HepG2 (cell line): Measurements from ENCODE around the gene THOP1. TPM values are rescaled to one million over a fixed set of nuclear protein-coding genes. Genes with fewer than 3 reads are reported as not detected.
A peak's percentile ranks its signal among the peaks of the same experiment; 100 is the strongest.

ENCODE experiments used
- ERF ChIP-seq: IDR thresholded peaks from 2 replicates; pipeline ENCODE4 v1.6.1; 2018; ENCODE audit warnings: missing biosample characterization, missing genetic modification reagents
- HNRNPH1 ChIP-seq: fragments of 200-400 bp; formaldehyde crosslinking; optimal IDR thresholded peaks from 2 replicates; pipeline ENCODE3; 2017; ENCODE audit warnings: mild to moderate bottlenecking, low read depth, low read length
- HOXD1 ChIP-seq: sonication (generic); formaldehyde crosslinking; IDR thresholded peaks from 2 replicates; pipeline ENCODE4 v1.5.0; 2020; ENCODE audit warnings: missing genetic modification reagents
- MTF1 ChIP-seq: sonication (generic); formaldehyde crosslinking; IDR thresholded peaks from 2 replicates; pipeline ENCODE4 v1.5.0; 2020; ENCODE audit warnings: missing genetic modification reagents
- RBAK ChIP-seq: sonication (generic); formaldehyde crosslinking; IDR thresholded peaks from 2 replicates; pipeline ENCODE4 v1.5.1; 2020; ENCODE audit warnings: mild to moderate bottlenecking, missing genetic modification reagents
- REL ChIP-seq: sonication (generic); formaldehyde crosslinking; conservative IDR thresholded peaks from 2 replicates; pipeline ENCODE4 v1.8.0; 2022; ENCODE audit warnings: mild to moderate bottlenecking, missing genetic modification reagents, moderate library complexity
- RFX5 ChIP-seq: IDR thresholded peaks from 2 replicates; pipeline ENCODE4 v1.6.1; 2011; ENCODE audit warnings: low read depth, low read length, improper control_type of control experiment
- SOX5 ChIP-seq: IDR thresholded peaks from 2 replicates; pipeline ENCODE4 v1.6.1; 2016; ENCODE audit warnings: borderline replicate concordance
- ZIK1 ChIP-seq: sonication (generic); formaldehyde crosslinking; IDR thresholded peaks from 2 replicates; pipeline ENCODE4 v1.5.0; 2020; ENCODE audit warnings: mild to moderate bottlenecking, low read depth, missing genetic modification reagents, borderline replicate concordance
- ZNF136 ChIP-seq: sonication (generic); formaldehyde crosslinking; IDR thresholded peaks from 2 replicates; pipeline ENCODE4 v1.8.1; 2022; ENCODE audit warnings: low read depth, mild to moderate bottlenecking, moderate library complexity, missing genetic modification reagents
- ZNF253 ChIP-seq: sonication (generic); formaldehyde crosslinking; IDR thresholded peaks from 2 replicates; pipeline ENCODE4 v1.8.0; 2022; ENCODE audit warnings: mild to moderate bottlenecking, missing genetic modification reagents, borderline replicate concordance
- ZNF326 ChIP-seq: sonication (generic); formaldehyde crosslinking; IDR thresholded peaks from 2 replicates; pipeline ENCODE4 v1.4.0; 2020; ENCODE audit warnings: missing genetic modification reagents, borderline replicate concordance
- ZNF550 ChIP-seq: sonication (generic); formaldehyde crosslinking; IDR thresholded peaks from 2 replicates; pipeline ENCODE4 v1.4.0; 2020; ENCODE audit warnings: mild to moderate bottlenecking, missing genetic modification reagents, borderline replicate concordance
- ZNF570 ChIP-seq: sonication (generic); formaldehyde crosslinking; IDR thresholded peaks from 2 replicates; pipeline ENCODE4 v1.4.0; 2020; ENCODE audit warnings: mild to moderate bottlenecking, missing genetic modification reagents, borderline replicate concordance
- ZSCAN9 ChIP-seq: IDR thresholded peaks from 2 replicates; pipeline ENCODE4 v1.6.1; 2016; ENCODE audit warnings: borderline replicate concordance
- polyA plus RNA-seq, 8 experiments: library from polyadenylated mRNA; depleted of rRNA in 3 of 8; stranded (reverse) in 7 of 8; unstranded in 1 of 8; fragments of >200 nt; fragmentation: Illumina TruSeq in 4 of 8; extraction: Trizol in 4 of 8; gene quantifications; 2 replicates each; pipeline versions ENCODE4 v1.2.1 to v1.2.3, GENCODE V29; 2011 to 2016; ENCODE audit warnings: low read depth in 4 of 8, missing spikeins in 1 of 8, mixed read lengths in 1 of 8; ENCODE audit not compliant: insufficient read depth in 1 of 8
- total RNA-seq, 5 experiments: library from RNA; depleted of rRNA; stranded (reverse); fragments of >200 nt; fragmentation: Illumina TruSeq; extraction: Trizol; gene quantifications; 2 replicates each; pipeline ENCODE4 v1.2.3, GENCODE V29; 2016; ENCODE audit warnings: low read depth in 1 of 5
- TF ChIP-seq, protein P1 (sequence below): sonication (generic); formaldehyde crosslinking; IDR thresholded peaks from 2 replicates; pipeline ENCODE4 v1.5.1; 2020; ENCODE audit warnings: mild to moderate bottlenecking, missing genetic modification reagents, borderline replicate concordance
- TF ChIP-seq, protein P2 (sequence below): IDR thresholded peaks from 2 replicates; pipeline ENCODE4 v1.6.1; 2016; ENCODE audit warnings: mild to moderate bottlenecking
- TF ChIP-seq, protein P3 (sequence below): sonication (generic); formaldehyde crosslinking; IDR thresholded peaks from 2 replicates; pipeline ENCODE4 v1.4.0; 2020; ENCODE audit warnings: missing genetic modification reagents
- TF ChIP-seq, protein P4 (sequence below): sonication (generic); formaldehyde crosslinking; IDR thresholded peaks from 2 replicates; pipeline ENCODE4 v1.4.0; 2020; ENCODE audit warnings: missing genetic modification reagents
- TF ChIP-seq, protein P5 (sequence below): sonication (generic); formaldehyde crosslinking; IDR thresholded peaks from 2 replicates; pipeline ENCODE4 v1.4.0; 2020; ENCODE audit warnings: mild to moderate bottlenecking, missing genetic modification reagents

The THOP1 gene
- total and polyA plus RNA-seq, 2 of the 13 experiments (the other 11 are each of a cell fraction or from before 2014, with no cell fraction given), result 74.4 to 116 TPM

DNA sequence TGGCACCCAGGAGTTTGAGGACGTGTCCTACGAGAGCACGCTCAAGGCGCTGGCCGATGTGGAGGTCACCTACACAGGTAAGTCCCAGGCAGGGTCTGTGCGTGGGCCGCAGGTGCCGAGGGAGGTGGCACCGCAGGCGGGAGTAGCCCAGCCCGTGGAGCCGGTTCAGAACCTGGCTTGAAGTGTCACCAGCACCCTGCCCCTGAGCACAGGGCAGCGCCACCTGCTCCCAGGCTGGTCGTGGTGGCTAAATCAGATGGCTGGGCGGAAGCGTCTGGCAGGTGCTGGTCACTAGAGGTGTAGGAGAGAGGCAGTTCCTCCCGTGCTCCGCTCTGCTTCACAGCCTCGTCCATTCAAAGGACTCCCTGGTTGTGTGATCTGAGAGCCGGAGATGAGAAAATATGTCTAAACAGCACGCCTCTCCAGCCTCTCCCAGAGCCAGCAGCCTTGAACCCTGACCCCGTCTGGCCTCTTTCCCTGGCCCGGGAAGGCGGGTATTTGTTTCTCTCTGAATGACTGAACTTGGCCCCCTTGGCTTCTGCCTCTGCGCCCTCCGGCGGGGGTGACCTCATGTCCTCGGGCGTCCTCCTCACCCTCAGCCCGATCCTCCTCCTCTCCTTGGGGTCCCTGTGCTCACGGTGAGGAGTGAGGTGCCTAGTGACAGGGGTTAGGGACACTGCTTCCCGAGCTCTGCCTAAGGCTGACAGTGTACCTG is 5.4 kb downstream of the THOP1 start (continued):
- TF ChIP-seq, protein P1, sequence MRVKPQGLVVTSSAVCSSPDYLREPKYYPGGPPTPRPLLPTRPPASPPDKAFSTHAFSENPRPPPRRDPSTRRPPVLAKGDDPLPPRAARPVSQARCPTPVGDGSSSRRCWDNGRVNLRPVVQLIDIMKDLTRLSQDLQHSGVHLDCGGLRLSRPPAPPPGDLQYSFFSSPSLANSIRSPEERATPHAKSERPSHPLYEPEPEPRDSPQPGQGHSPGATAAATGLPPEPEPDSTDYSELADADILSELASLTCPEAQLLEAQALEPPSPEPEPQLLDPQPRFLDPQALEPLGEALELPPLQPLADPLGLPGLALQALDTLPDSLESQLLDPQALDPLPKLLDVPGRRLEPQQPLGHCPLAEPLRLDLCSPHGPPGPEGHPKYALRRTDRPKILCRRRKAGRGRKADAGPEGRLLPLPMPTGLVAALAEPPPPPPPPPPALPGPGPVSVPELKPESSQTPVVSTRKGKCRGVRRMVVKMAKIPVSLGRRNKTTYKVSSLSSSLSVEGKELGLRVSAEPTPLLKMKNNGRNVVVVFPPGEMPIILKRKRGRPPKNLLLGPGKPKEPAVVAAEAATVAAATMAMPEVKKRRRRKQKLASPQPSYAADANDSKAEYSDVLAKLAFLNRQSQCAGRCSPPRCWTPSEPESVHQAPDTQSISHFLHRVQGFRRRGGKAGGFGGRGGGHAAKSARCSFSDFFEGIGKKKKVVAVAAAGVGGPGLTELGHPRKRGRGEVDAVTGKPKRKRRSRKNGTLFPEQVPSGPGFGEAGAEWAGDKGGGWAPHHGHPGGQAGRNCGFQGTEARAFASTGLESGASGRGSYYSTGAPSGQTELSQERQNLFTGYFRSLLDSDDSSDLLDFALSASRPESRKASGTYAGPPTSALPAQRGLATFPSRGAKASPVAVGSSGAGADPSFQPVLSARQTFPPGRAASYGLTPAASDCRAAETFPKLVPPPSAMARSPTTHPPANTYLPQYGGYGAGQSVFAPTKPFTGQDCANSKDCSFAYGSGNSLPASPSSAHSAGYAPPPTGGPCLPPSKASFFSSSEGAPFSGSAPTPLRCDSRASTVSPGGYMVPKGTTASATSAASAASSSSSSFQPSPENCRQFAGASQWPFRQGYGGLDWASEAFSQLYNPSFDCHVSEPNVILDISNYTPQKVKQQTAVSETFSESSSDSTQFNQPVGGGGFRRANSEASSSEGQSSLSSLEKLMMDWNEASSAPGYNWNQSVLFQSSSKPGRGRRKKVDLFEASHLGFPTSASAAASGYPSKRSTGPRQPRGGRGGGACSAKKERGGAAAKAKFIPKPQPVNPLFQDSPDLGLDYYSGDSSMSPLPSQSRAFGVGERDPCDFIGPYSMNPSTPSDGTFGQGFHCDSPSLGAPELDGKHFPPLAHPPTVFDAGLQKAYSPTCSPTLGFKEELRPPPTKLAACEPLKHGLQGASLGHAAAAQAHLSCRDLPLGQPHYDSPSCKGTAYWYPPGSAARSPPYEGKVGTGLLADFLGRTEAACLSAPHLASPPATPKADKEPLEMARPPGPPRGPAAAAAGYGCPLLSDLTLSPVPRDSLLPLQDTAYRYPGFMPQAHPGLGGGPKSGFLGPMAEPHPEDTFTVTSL (CRISPR knock-in tag), result peak; percentile 13; the same call in 1 of the 2 replicates
- no peak for TF ChIP-seq ZNF136 (CRISPR knock-in tag)
- peak; percentile 71 for TF ChIP-seq ZSCAN9 (CRISPR knock-in tag)
- TF ChIP-seq RFX5, result no peak
- TF ChIP-seq SOX5 (CRISPR knock-in tag), result peak; percentile 82
- no peak for TF ChIP-seq ZIK1 (CRISPR knock-in tag)
- no peak for TF ChIP-seq ZNF253 (CRISPR knock-in tag)
- TF ChIP-seq, protein P2, sequence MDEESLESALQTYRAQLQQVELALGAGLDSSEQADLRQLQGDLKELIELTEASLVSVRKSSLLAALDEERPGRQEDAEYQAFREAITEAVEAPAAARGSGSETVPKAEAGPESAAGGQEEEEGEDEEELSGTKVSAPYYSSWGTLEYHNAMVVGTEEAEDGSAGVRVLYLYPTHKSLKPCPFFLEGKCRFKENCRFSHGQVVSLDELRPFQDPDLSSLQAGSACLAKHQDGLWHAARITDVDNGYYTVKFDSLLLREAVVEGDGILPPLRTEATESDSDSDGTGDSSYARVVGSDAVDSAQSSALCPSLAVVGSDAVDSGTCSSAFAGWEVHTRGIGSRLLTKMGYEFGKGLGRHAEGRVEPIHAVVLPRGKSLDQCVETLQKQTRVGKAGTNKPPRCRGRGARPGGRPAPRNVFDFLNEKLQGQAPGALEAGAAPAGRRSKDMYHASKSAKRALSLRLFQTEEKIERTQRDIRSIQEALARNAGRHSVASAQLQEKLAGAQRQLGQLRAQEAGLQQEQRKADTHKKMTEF, result peak; percentile 90
- TF ChIP-seq HOXD1 (CRISPR knock-in tag), result no peak
- TF ChIP-seq, protein P3, sequence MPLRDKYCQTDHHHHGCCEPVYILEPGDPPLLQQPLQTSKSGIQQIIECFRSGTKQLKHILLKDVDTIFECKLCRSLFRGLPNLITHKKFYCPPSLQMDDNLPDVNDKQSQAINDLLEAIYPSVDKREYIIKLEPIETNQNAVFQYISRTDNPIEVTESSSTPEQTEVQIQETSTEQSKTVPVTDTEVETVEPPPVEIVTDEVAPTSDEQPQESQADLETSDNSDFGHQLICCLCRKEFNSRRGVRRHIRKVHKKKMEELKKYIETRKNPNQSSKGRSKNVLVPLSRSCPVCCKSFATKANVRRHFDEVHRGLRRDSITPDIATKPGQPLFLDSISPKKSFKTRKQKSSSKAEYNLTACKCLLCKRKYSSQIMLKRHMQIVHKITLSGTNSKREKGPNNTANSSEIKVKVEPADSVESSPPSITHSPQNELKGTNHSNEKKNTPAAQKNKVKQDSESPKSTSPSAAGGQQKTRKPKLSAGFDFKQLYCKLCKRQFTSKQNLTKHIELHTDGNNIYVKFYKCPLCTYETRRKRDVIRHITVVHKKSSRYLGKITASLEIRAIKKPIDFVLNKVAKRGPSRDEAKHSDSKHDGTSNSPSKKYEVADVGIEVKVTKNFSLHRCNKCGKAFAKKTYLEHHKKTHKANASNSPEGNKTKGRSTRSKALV, result peak; percentile 41; the same call in 1 of the 2 replicates
- no peak for TF ChIP-seq MTF1
- TF ChIP-seq, protein P4, sequence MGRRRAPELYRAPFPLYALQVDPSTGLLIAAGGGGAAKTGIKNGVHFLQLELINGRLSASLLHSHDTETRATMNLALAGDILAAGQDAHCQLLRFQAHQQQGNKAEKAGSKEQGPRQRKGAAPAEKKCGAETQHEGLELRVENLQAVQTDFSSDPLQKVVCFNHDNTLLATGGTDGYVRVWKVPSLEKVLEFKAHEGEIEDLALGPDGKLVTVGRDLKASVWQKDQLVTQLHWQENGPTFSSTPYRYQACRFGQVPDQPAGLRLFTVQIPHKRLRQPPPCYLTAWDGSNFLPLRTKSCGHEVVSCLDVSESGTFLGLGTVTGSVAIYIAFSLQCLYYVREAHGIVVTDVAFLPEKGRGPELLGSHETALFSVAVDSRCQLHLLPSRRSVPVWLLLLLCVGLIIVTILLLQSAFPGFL (CRISPR knock-in tag), result no peak
- TF ChIP-seq ZNF326 (CRISPR knock-in tag), result no peak
- TF ChIP-seq RBAK, result no peak
- TF ChIP-seq ERF (CRISPR knock-in tag), result peak; percentile 80; the same call in 1 of the 2 replicates
- no peak for TF ChIP-seq REL (CRISPR knock-in tag)
- TF ChIP-seq HNRNPH1, result no peak
- TF ChIP-seq, protein P5, sequence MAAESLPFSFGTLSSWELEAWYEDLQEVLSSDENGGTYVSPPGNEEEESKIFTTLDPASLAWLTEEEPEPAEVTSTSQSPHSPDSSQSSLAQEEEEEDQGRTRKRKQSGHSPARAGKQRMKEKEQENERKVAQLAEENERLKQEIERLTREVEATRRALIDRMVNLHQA (CRISPR knock-in tag), result no peak
- no peak for TF ChIP-seq ZNF570
- TF ChIP-seq ZNF550, result no peak
